Activated T-helper 1 cell treated with anti-CD3 and anti-CD28 coated beads, Interleukin-12 subunit alpha, Interleukin-12 subunit beta, Interleukin-2, Interleukin-4 antibody, amounts not matched to agents 30 ng/mL and 10 ng/mL and 1 ng/mL, durations not matched to agents 14 hours and 24 hours and 36 hours (primary cell): ENCODE data around the gene ZNF639. TPM values are rescaled to one million over a fixed set of nuclear protein-coding genes. Genes with fewer than 3 reads are reported as not detected.

Source experiments
- DNase-seq: peaks from one replicate; pipeline ENCODE4 v3.0.0; 2021; ENCODE audit warnings: low spot score
- H3K27ac Mint-ChIP-seq: one replicate; pipeline ENCODE4 v1.8.0; 2021; ENCODE audit warnings: mild to moderate bottlenecking, mixed read lengths
- H3K27me3 Mint-ChIP-seq: one replicate; pipeline ENCODE4 v1.8.0; 2022; ENCODE audit warnings: mild to moderate bottlenecking, moderate library complexity, mixed read lengths; ENCODE audit not compliant: insufficient read depth
- H3K36me3 Mint-ChIP-seq: one replicate; pipeline ENCODE4 v1.8.0; 2021; ENCODE audit warnings: low read depth, mixed read lengths
- H3K4me1 Mint-ChIP-seq: one replicate; pipeline ENCODE4 v1.8.0; 2021; ENCODE audit warnings: low read depth, mixed read lengths
- H3K4me3 Mint-ChIP-seq: one replicate; pipeline ENCODE4 v1.8.0; 2021; ENCODE audit warnings: mild to moderate bottlenecking, moderate library complexity, mixed read lengths
- H3K9me3 Mint-ChIP-seq: one replicate; pipeline ENCODE4 v1.8.0; 2021; ENCODE audit warnings: mixed read lengths
- intact Hi-C: fragments of 100-400 bp; cut with micrococcal nuclease; formaldehyde crosslinking; loops from one replicate; pipeline ENCODE4 v1.15.1; 2024
- total RNA-seq: library from RNA; stranded (reverse); gene quantifications from 2 replicates; pipeline ENCODE4 v1.2.3, GENCODE V29; 2022

Gene ZNF639
- total RNA-seq, 1 donor from 2014 or later: 36.2 TPM

DNA sequence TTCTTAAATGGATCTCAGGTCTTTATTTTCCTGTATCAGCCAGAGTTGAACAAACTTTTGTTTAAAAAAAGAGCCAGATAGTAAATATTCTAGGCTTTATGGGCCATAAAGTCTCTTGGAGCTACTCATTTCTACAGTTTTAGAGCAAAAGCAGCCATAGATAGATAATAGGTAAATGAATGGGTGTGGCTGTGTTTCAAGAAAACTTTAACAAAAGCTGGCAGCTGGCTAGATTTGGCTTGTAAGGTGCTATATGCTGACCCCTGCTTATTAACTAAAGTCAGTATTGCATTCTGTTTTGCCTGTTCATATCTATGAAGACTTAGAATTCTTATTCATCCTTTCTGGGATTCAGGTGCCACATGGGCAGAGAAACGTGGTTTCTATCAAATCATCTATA lies 53.6 kb downstream of the ZNF639 start:
- no peak for DNase-seq
- Mint-ChIP-seq H3K27ac (no peak overlapping the region), H3K4me1 (no peaks in the 10 kb centered on the region), H3K9me3 (no peaks in the 10 kb centered on the region), H3K36me3 (peaks cover 26% of the 10 kb centered on the region), H3K4me3 (no peak overlapping the region), H3K27me3 (no peaks in the 10 kb centered on the region)
- intact Hi-C loops: no loop called here

Other genes starting within 250 kb of the ZNF639 start
- gene PIK3CA, start 174.7 kb upstream of the ZNF639 start, total RNA-seq: 18.9 and 19.7 TPM in 2 replicates
- 0.10 and 0.47 TPM in 2 replicates for gene KCNMB3, start 71.9 kb upstream of the ZNF639 start, total RNA-seq
- 29.5 and 37.7 TPM in 2 replicates for gene MFN1, start 24.7 kb downstream of the ZNF639 start, total RNA-seq
- 13.9 and 15.4 TPM in 2 replicates for gene GNB4, start 128.4 kb downstream of the ZNF639 start, total RNA-seq
- 113 and 117 TPM in 2 replicates for gene ACTL6A, start 239.9 kb downstream of the ZNF639 start, total RNA-seq